Measurements from ENCODE around the gene TET2.

Gene TET2

GRCh38 chr4:105148776-105149175 lies 2.1 kb downstream of the TET2 start:
- no peak for TF ChIP-seq POLR2A (IDR thresholded peaks at IDR 0.05; ENCODE audit: low read depth, low read length)
- FAIRE-seq (no peak), DNase-seq (ENCODE audit: insufficient read length, low spot score) (no peak)

GRCh38 chr4:105149771-105150170 lies 3.1 kb downstream of the TET2 start:
- no peak for TF ChIP-seq POU2F2 (IDR thresholded peaks at IDR 0.05; ENCODE audit: low read depth, low read length)
- no peak for TF ChIP-seq POLR2A (IDR thresholded peaks at IDR 0.05; ENCODE audit: low read depth, low read length)
- no peak for TF ChIP-seq TAF1 (IDR thresholded peaks at IDR 0.05; ENCODE audit: low read depth, low read length)
- FAIRE-seq (no peak), DNase-seq (ENCODE audit: insufficient read length, low spot score) (no peak)

GRCh38 chr4:105150503-105150902 lies 3.8 kb downstream of the TET2 start:
- FAIRE-seq = peak; percentile 38
- DNase-seq (ENCODE audit: insufficient read length, low spot score) = no peak
- no peak for TF ChIP-seq TAF1 (IDR thresholded peaks at IDR 0.05; ENCODE audit: low read depth, low read length)
- TF ChIP-seq POLR2A (IDR thresholded peaks at IDR 0.05; ENCODE audit: low read depth, low read length) = no peak
- no peak for TF ChIP-seq POLR2AphosphoS5 (IDR thresholded peaks at IDR 0.05; ENCODE audit: low read depth, low read length)
- no peak for TF ChIP-seq SPI1 (IDR thresholded peaks at IDR 0.05; ENCODE audit: low read depth, low read length)
- no peak for TF ChIP-seq PAX5 (IDR thresholded peaks at IDR 0.05; ENCODE audit: insufficient read depth, low read length, severe bottlenecking)
- no peak for TF ChIP-seq POU2F2 (IDR thresholded peaks at IDR 0.05; ENCODE audit: low read depth, low read length)

- FAIRE-seq = no peak
- DNase-seq (ENCODE audit: insufficient read length, low spot score) = no peak
- TF ChIP-seq POLR2A (IDR thresholded peaks at IDR 0.05; ENCODE audit: low read depth, low read length) (no peak), SPI1 (IDR thresholded peaks at IDR 0.05; ENCODE audit: low read depth, low read length) (no peak), POU2F2 (IDR thresholded peaks at IDR 0.05; ENCODE audit: low read depth, low read length) (no peak), POLR2AphosphoS5 (IDR thresholded peaks at IDR 0.05; ENCODE audit: low read depth, low read length) (no peak), PAX5 (IDR thresholded peaks at IDR 0.05; ENCODE audit: insufficient read depth, low read length, severe bottlenecking) (no peak)
Measured at GRCh38 chr4:105153749-105154148, 7.1 kb downstream of the TET2 start.

- TF ChIP-seq SPI1 (IDR thresholded peaks at IDR 0.05; ENCODE audit: low read depth, low read length) (no peak), POLR2AphosphoS5 (IDR thresholded peaks at IDR 0.05; ENCODE audit: low read depth, low read length) (no peak), PAX5 (IDR thresholded peaks at IDR 0.05; ENCODE audit: insufficient read depth, low read length, severe bottlenecking) (no peak), POLR2A (IDR thresholded peaks at IDR 0.05; ENCODE audit: low read depth, low read length) (no peak)
- DNase-seq (ENCODE audit: insufficient read length, low spot score) = no peak
- FAIRE-seq = no peak
Measured at GRCh38 chr4:105154576-105154975, 7.9 kb downstream of the TET2 start.

- TF ChIP-seq PAX5 (IDR thresholded peaks at IDR 0.05; ENCODE audit: insufficient read depth, low read length, severe bottlenecking) (no peak), POLR2A (IDR thresholded peaks at IDR 0.05; ENCODE audit: low read depth, low read length) (no peak), SPI1 (IDR thresholded peaks at IDR 0.05; ENCODE audit: low read depth, low read length) (no peak), POLR2AphosphoS5 (IDR thresholded peaks at IDR 0.05; ENCODE audit: low read depth, low read length) (no peak), TAF1 (IDR thresholded peaks at IDR 0.05; ENCODE audit: low read depth, low read length) (no peak), POU2F2 (IDR thresholded peaks at IDR 0.05; ENCODE audit: low read depth, low read length) (no peak)
- DNase-seq (ENCODE audit: insufficient read length, low spot score) (no peak), FAIRE-seq (no peak)
Measured at GRCh38 chr4:105155426-105155825, 8.8 kb downstream of the TET2 start.

- DNase-seq (ENCODE audit: insufficient read length, low spot score) (no peak), FAIRE-seq (no peak)
- no peak for TF ChIP-seq POU2F2 (IDR thresholded peaks at IDR 0.05; ENCODE audit: low read depth, low read length)
- TF ChIP-seq PAX5 (IDR thresholded peaks at IDR 0.05; ENCODE audit: insufficient read depth, low read length, severe bottlenecking) = no peak
- TF ChIP-seq SPI1 (IDR thresholded peaks at IDR 0.05; ENCODE audit: low read depth, low read length) = no peak
Measured at GRCh38 chr4:105158837-105159236, 12.2 kb downstream of the TET2 start.

- peak; percentile 52 for FAIRE-seq
- no peak for DNase-seq (ENCODE audit: insufficient read length, low spot score)
- TF ChIP-seq TAF1 (IDR thresholded peaks at IDR 0.05; ENCODE audit: low read depth, low read length) (no peak), PAX5 (IDR thresholded peaks at IDR 0.05; ENCODE audit: insufficient read depth, low read length, severe bottlenecking) (no peak), POLR2AphosphoS5 (IDR thresholded peaks at IDR 0.05; ENCODE audit: low read depth, low read length) (no peak), SPI1 (IDR thresholded peaks at IDR 0.05; ENCODE audit: low read depth, low read length) (no peak), POU2F2 (IDR thresholded peaks at IDR 0.05; ENCODE audit: low read depth, low read length) (no peak), POLR2A (IDR thresholded peaks at IDR 0.05; ENCODE audit: low read depth, low read length) (no peak)
Measured at GRCh38 chr4:105162123-105162796, 15.6 kb downstream of the TET2 start.

- no peak for TF ChIP-seq POLR2A (IDR thresholded peaks at IDR 0.05; ENCODE audit: low read depth, low read length)
- TF ChIP-seq PAX5 (IDR thresholded peaks at IDR 0.05; ENCODE audit: insufficient read depth, low read length, severe bottlenecking) = no peak
- TF ChIP-seq TAF1 (IDR thresholded peaks at IDR 0.05; ENCODE audit: low read depth, low read length) = no peak
- TF ChIP-seq POU2F2 (IDR thresholded peaks at IDR 0.05; ENCODE audit: low read depth, low read length) = no peak
- TF ChIP-seq POLR2AphosphoS5 (IDR thresholded peaks at IDR 0.05; ENCODE audit: low read depth, low read length) = no peak
- TF ChIP-seq SPI1 (IDR thresholded peaks at IDR 0.05; ENCODE audit: low read depth, low read length) = no peak
- DNase-seq (ENCODE audit: insufficient read length, low spot score) (no peak), FAIRE-seq (no peak)
Measured at GRCh38 chr4:105164548-105164947, 17.9 kb downstream of the TET2 start.

- FAIRE-seq (peak; percentile 20), DNase-seq (ENCODE audit: insufficient read length, low spot score) (no peak)
- TF ChIP-seq POU2F2 (IDR thresholded peaks at IDR 0.05; ENCODE audit: low read depth, low read length) = no peak
- no peak for TF ChIP-seq TAF1 (IDR thresholded peaks at IDR 0.05; ENCODE audit: low read depth, low read length)
- no peak for TF ChIP-seq POLR2AphosphoS5 (IDR thresholded peaks at IDR 0.05; ENCODE audit: low read depth, low read length)
- no peak for TF ChIP-seq PAX5 (IDR thresholded peaks at IDR 0.05; ENCODE audit: insufficient read depth, low read length, severe bottlenecking)
- no peak for TF ChIP-seq POLR2A (IDR thresholded peaks at IDR 0.05; ENCODE audit: low read depth, low read length)
- TF ChIP-seq SPI1 (IDR thresholded peaks at IDR 0.05; ENCODE audit: low read depth, low read length) = peak; percentile 81
Measured at GRCh38 chr4:105166066-105166465, 19.4 kb downstream of the TET2 start.

Data from GM12891 (cell line).